ENCODE results near the gene PDE9A.

DNA sequence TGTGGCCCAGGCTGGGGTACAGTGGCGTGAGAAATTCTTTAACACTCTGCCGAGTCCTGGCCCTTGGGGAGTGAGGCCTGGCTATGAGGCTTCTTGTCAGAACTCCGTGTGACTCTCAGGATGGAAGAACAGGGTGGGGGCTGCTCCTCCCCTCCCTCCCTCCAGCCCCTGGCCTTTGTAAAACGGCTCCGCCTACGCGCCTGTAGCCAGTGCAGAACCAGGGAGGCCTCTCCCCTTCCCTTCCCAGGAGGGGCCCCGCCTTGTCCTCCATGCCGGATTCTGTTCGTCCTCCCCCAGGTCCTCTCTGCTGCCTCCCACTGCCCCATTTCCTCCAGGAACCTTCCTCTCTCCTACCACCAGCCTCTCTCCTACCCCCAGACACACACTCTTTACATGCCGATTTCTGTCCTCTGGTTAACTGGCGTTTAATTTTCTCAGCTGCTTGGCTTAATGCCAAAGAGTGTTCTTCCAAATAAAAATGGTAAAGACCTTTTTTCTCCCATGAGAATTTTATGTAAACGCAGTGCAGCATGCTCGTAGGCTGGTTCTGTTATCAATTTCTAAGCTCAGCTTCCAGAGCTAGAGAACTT, 21.0 kb downstream of the PDE9A start:
- TF ChIP-seq POLR2A (IDR thresholded peaks at IDR 0.05) (no peak), CTCF (IDR thresholded peaks at IDR 0.05) (no peak)
